ENCODE data around the gene SP5.
"Not testable (repeated sequence)": the region's sequence is repeated elsewhere in the genome, so short reads cannot be mapped to it uniquely, and the experiment has no call there.

Gene SP5

GRCh38 chr2:170711774-170712652 lies 3.1 kb upstream of the SP5 start:
- no peak for DNase-seq

DNA sequence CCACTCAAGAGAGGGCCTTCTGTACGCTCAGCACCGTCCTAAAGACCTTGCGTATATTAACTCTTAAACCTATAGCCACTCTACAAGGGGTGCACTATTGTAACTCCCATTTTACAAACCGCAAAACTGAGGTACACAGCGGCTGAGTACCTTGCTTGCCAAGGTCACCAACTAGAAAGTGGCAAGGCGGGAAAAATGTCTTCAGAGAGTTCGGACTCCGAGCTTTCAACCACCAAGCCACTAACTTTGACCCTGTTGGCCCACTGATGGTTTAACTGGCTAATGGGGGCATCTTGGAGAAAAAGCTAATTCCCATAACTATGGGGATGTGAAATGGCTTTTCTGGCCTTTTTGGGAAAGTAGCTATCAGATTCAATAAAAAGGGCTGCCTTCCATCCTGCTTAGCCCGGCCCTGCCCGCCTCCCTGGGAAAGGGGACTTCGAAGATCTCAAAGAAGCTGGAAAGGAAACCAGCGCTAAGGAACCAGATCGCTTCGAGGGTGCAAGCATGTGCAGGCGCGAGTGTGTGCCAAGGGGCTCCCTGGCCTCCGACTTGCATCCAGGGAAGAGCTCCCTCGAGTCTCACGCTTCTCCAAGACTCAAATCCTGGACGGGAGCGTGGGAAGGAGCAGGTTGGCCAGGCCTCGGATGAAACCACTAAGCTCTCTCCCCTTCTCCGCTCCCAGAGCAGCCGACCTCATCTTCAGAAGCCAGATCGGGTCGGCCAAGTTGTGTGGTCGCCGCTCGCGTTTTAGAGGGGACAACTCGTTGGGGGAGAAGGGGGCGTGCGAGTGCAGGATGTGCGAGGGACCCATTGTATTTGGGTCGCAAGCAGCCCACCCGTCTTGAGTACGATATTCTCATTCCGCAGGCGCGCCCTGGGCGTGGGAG lies 2.2 kb upstream of the SP5 start:
- peak; percentile 27 for DNase-seq

DNA sequence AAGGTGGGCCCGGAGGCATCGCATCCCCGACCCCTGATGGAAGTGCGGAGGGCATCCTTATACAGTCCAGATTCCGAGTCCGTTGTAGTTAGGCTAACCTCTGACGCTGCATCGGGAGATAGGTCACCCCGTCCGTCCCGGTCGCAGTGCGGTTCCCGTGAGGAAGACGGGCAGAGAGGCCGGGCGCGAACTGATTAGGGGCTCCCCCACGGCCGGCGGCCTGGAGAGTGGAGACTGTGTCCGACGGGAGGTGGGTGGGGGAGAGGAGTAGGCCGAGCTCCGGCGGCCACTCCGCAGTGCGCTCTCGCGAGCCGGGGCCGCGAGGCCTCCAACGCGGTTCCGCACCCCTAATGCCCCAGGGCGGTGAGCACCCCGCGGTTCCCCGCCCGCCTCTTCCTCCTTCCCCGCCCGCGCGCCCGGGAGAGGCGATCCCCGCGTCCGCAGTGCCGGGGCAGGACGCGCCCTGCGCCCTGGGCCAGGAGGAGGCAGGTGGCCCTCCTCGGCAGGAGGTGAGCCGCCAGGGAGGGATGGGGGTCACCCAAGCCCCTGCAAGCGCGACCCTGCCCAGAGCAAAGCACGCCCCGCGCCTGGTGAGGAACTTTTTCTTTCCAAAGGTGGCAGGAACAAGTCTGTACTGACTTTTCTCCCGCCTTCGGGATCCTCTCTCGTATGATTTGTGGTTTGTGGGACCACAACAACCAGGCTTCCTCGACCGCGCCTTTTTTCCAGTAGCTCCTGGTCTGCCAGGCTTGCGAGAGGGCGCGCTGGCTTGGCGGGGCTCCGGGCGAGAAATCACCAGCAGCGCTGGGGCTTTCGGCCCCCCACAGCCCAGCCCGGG lies 1.4 kb upstream of the SP5 start:
- DNase-seq = peak; percentile 72

GRCh38 chr2:170714381-170715061 lies 616 bp upstream of the SP5 start:
- DNase-seq = peak; percentile 88

- DNase-seq = peak; percentile 81
These were observed 1.0 kb downstream of the SP5 start for GRCh38 chr2:170715932-170716777.

GRCh38 chr2:170716851-170717598 lies 1.9 kb downstream of the SP5 start:
- peak; percentile 90 for DNase-seq

DNA sequence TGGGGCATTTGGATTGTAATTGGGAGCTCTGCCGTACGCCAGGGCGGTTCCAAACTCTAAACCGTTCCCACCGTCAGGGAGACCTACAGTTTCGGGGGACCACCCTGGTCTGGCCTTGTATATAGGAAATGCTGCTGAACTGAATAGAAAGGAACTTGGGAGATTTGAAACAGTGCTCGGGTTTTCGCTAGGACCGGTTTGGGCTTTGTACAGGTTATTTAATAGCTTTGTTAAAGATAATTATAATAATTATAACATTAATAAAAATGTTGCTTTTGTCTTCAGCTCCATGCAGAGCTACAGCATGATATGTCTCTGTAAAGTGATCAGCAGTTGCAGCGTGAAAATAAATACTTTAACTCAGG lies 2.4 kb downstream of the SP5 start:
- DNase-seq = no peak

DNA sequence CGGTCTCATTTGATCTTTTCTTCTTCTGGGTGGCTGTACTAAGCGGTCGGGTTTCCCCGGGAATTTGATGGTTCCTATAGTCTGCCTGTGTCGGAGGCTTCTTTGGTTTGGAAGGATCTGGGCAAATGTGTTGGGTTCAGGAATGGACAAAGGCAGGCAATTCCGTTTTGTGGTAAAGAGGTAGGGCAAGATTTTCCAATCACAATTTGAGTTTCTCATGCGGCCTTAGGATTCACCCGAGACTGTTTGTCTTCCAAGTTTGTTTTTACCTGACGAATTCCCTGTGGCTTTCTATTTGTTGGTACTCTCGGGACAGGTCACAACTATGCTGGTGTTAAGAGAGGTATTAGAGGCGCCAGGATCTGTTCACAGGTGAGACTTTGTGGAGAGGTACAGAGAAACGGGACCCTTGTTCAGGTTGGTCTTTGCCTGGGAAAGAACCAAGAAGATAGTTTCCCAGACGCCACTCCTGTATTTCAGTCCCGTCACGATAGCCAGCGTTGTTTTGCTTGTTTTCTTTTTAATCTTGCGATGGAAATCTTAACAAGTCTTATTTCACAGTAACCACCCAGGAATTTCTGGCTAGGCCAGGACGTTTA lies 3.0 kb downstream of the SP5 start:
- DNase-seq = no peak

DNA sequence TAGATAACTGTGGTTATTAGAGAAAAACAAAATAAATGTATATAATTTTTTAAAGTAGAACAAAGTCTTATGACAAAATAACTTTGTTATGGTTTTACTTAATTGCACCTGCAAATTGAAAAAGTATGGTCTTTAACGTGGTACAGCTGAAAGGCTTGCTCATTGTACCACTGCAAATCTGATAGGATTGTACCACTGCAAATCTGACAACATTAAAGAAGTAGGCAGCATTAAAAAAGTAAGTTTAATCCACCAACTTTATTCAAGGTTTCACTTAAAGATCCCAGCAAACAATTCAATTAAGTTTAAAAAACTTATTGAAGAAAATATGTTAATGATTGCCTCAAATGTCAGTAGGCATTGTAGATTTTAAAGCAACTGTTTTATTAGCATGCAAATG lies 4.7 kb downstream of the SP5 start:
- no peak for DNase-seq

DNA sequence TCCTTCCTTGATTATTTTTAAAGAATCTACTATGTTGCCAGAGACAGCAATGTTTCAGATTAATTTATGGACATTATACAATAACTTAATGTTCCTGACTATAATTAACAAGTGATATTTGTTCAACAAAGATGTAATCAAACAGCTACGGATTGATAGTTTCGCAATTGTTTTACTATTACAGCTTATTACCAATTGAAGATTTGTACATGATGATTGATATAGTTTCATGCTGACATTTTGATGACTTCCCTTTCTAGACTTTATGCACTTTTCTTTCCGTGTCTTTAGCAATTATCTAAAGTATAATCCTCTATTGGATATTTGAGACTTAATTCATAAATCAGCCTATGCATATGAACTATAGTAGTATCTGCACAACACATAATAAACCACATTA lies 6.5 kb downstream of the SP5 start:
- DNase-seq = no peak

DNA sequence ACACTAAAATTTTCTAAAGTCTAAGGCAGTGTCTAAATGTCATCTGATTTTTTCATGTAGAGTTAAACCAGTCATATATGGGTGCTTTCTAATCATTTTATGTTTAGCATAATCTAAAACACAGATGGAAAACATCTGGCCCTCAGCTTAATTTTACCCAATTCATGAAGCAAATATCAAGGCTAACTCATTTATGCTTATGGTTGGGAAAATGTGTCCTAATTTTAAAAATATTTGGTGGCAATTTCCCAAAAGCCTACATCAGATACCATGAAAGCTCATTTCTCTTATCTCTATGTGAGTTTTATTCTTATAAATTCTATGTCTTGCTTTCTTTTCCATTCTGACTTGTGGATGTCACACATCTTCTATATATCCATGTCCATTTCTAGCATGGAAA lies 7.2 kb downstream of the SP5 start:
- DNase-seq = no peak

DNA sequence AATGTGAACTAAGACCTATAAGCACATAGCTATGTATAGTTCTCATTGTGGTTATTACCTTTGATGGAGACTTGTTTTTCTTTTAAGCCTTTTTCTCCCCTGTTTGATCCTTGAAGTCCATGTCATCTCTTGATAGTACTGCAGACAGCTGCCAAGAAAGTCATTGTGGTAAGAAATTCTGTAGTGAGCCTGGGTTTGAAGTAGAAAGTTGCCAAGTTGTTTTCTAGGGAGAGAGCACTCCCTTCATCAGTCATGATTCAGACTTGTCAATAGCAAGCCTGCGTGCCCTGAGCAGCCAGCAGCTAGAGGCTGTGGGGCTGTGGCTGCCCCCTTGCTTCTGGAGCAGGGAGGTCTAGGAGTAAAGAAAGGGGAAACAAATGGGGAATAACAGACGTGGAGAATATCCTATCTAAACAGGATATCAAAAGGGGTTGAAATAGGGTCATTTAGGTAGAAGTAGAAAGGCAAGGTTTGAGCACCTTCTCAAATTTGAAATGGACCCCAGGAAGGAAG lies 8.4 kb downstream of the SP5 start:
- DNase-seq = no peak

DNA sequence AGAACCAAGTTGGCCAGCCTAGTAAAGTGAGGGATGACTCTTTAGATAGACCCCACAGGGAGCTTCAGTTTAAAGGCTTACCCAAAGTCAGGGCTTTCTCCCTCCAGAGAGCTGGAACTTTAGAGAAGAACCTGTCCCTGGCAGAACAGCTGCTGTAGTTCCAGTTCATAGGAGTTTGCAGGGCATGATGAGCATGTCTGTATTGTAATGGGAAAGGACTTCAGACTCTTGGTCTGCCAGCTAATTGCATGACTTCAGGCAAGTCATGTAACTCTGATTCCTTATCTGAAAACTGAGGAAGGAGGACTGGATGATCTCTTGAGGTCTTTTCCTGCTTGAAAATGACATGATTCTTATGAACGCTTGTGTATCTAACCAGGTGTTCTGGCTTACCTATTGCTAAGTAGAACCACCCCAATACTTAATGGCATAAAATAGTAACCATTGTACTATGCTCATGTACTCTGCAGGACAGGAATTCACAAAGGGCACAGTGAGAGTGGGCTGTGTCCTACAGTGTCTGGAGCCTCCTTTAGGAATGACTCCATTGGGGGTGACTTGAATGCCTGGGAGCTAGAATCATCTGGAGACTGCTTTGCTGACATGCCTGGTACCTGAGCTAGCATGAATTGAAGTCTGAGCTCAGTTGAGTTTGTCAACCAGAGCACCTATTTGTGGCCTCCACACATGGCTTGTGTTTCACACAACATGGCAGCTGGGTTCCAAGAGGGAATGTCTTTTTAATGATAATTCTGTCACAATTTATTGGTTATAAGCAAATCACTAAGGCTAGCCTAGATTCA lies 18.9 kb downstream of the SP5 start:
- no peak for DNase-seq

DNA sequence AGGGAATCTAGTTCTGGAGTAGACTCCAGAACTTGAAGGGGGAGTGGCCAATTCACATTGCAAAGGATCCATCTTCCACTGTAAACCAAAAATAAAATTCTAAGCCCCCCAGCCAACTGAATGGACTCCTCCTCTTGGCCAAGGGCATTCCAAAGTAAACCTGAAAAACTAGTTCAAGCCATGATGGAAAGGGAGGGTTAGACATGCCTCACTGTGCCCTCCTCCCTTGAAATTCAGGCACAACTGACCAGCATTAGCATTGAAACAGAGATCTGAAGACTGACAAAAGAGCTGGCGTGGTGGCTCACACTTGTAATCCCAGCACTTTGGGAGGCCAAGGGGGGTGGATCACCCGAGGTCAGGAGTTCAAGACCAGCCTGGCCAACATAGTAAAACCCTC lies 19.5 kb downstream of the SP5 start:
- DNase-seq = not testable (repeated sequence)

- peak; percentile 28 for DNase-seq
These were observed 21.5 kb downstream of the SP5 start for GRCh38 chr2:170736628-170737027.

GRCh38 chr2:170737406-170737805 lies 22.3 kb downstream of the SP5 start:
- DNase-seq = no peak

DNA sequence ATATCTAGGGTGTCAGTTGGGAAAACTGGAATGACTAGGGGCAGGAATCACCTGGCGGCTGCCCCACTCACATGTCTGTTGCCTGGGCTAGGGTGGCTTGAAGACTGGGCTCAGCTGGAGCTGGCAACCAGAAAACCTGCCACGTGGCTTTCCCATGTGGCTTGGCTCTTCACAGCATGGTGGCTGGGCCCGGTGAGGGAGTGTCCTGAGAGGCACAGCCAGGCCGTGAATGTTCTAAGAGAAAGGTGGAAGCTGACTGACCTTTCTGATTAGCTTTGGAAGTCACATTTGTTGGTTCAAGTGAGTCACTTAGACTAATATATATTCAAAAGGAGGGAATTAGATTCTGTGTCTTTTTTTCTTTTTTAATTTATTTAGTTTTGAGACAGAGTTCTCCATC lies 22.7 kb downstream of the SP5 start:
- no peak for DNase-seq

- no peak for DNase-seq
These were observed 23.9 kb downstream of the SP5 start for GRCh38 chr2:170739048-170739447.

DNA sequence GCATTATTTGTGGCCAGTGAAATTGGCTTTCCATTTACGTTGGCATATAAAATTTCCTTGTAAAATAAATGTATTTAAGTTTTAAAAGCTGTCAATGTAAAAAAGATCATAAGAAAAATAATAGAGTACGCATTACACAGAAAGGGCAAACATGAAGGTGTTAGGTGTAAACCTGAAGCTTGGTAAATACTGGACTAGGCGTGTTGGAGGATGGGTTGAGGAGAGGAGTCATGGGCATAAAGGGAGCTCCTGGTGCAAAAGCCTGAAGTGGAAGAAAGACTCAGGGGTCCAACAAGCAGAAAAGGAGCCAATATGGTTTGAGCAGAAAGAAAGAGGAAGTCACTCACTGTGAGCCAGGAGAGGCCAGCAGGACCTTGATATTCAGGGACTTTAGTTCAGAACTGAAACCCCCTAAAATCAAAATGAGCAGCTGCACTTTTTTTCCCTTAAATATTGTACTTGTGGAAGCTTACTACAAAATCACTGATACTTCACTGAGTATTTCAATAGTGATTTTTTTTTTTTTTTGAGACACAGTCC lies 24.4 kb downstream of the SP5 start:
- no peak for DNase-seq

Measured in DMS53 (cell line).